ENCODE measurements around the gene IRX4. TPM values are rescaled to one million over a fixed set of nuclear protein-coding genes. Genes with fewer than 3 reads are reported as not detected.

Gene IRX4
- total RNA-seq, 1 donor, result not detected

- no peak for DNase-seq (ENCODE audit: low read depth in 2 of 3, low spot score in 2 of 3)
These were observed 11.0 kb upstream of the IRX4 start for GRCh38 chr5:1893754-1894153.

GRCh38 chr5:1892685-1893445 lies 10.1 kb upstream of the IRX4 start:
- no peak for DNase-seq (ENCODE audit: low read depth in 2 of 3, low spot score in 2 of 3)

GRCh38 chr5:1892211-1892610 lies 9.5 kb upstream of the IRX4 start:
- DNase-seq (ENCODE audit: low read depth in 2 of 3, low spot score in 2 of 3), result no peak

- DNase-seq (ENCODE audit: low read depth in 2 of 3, low spot score in 2 of 3), result no peak
These were observed 8.7 kb upstream of the IRX4 start for GRCh38 chr5:1891391-1891790.

GRCh38 chr5:1890296-1890695 lies 7.6 kb upstream of the IRX4 start:
- DNase-seq (ENCODE audit: low read depth in 2 of 3, low spot score in 2 of 3), result no peak

- DNase-seq (ENCODE audit: low read depth in 2 of 3, low spot score in 2 of 3), result no peak
These were observed 6.8 kb upstream of the IRX4 start for GRCh38 chr5:1889321-1890065.

- no peak for DNase-seq (ENCODE audit: low read depth in 2 of 3, low spot score in 2 of 3)
These were observed 6.0 kb upstream of the IRX4 start for GRCh38 chr5:1888541-1889251.

- no peak for DNase-seq (ENCODE audit: low read depth in 2 of 3, low spot score in 2 of 3)
These were observed 5.0 kb upstream of the IRX4 start for GRCh38 chr5:1887588-1888360.

- no peak for DNase-seq (ENCODE audit: low read depth in 2 of 3, low spot score in 2 of 3)
These were observed 4.3 kb upstream of the IRX4 start for GRCh38 chr5:1886846-1887587.

GRCh38 chr5:1885868-1886845 lies 3.4 kb upstream of the IRX4 start:
- no peak for DNase-seq (ENCODE audit: low read depth in 2 of 3, low spot score in 2 of 3)

- DNase-seq (ENCODE audit: low read depth in 2 of 3, low spot score in 2 of 3), result no peak
These were observed 2.7 kb upstream of the IRX4 start for GRCh38 chr5:1885404-1885755.

GRCh38 chr5:1884678-1885403 lies 2.1 kb upstream of the IRX4 start:
- DNase-seq (ENCODE audit: low read depth in 2 of 3, low spot score in 2 of 3), result no peak

- DNase-seq (ENCODE audit: low read depth in 2 of 3, low spot score in 2 of 3), result no peak
These were observed 1.4 kb upstream of the IRX4 start for GRCh38 chr5:1883925-1884677.

GRCh38 chr5:1883120-1883924 lies 597 bp upstream of the IRX4 start:
- DNase-seq (ENCODE audit: low read depth in 2 of 3, low spot score in 2 of 3), result peak in 2 of 3 donors; percentile 19 to 40

- DNase-seq (ENCODE audit: low read depth in 2 of 3, low spot score in 2 of 3), result no peak
These were observed 891 bp downstream of the IRX4 start for GRCh38 chr5:1881731-1882336.

- no peak for DNase-seq (ENCODE audit: low read depth in 2 of 3, low spot score in 2 of 3)
These were observed 1.6 kb downstream of the IRX4 start for GRCh38 chr5:1881098-1881572.

Measured in hematopoietic multipotent progenitor cell (in vitro differentiated cells).